Natural killer cell treated with Interleukin-12 subunit alpha and Interleukin-12 subunit beta and Interleukin-15 and Interleukin-18, amount 100 ng/mL, for 72 hours (primary cell): Measurements from ENCODE around the gene KRTAP5-3. TPM values are rescaled to one million over a fixed set of nuclear protein-coding genes. Genes with fewer than 3 reads are reported as not detected.

Source experiments
- ATAC-seq, 2 donors: fragments of 150-1000 bp; cut with Tn5 transposase in 1 of 2; sonication (Bioruptor Pico), chemical (Tn5 transposase) in 1 of 2; 2 replicates each; pipeline ENCODE4 v1.10.0; 2021
- DNase-seq: peaks from one replicate; pipeline ENCODE4 v3.0.0; 2022; ENCODE audit warnings: low spot score
- H3K27ac Mint-ChIP-seq, 2 donors: 1 replicate in 1 of 2; 2 replicates in 1 of 2; pipeline ENCODE4 v1.8.0; 2022; ENCODE audit warnings: mixed read lengths in 2 of 2, mild to moderate bottlenecking in 1 of 2, moderate library complexity in 1 of 2
- H3K27me3 Mint-ChIP-seq, 2 donors: 1 replicate in 1 of 2; 2 replicates in 1 of 2; pipeline ENCODE4 v1.8.0; 2022; ENCODE audit warnings: mixed read lengths in 2 of 2
- H3K36me3 Mint-ChIP-seq: one replicate; pipeline ENCODE4 v1.8.0; 2022; ENCODE audit warnings: mixed read lengths
- H3K4me1 Mint-ChIP-seq, 2 donors: 1 replicate in 1 of 2; 2 replicates in 1 of 2; pipeline ENCODE4 v1.8.0; 2022; ENCODE audit warnings: low read depth in 2 of 2, mixed read lengths in 2 of 2, mild to moderate bottlenecking in 1 of 2
- H3K4me3 Mint-ChIP-seq: one replicate; pipeline ENCODE4 v1.8.0; 2022; ENCODE audit warnings: mixed read lengths
- H3K9me3 Mint-ChIP-seq: 2 replicates; pipeline ENCODE4 v1.8.0; 2022; ENCODE audit warnings: mixed read lengths
- total RNA-seq, 2 donors: library from RNA; stranded (reverse); gene quantifications; one replicate each; pipeline ENCODE4 v1.2.3, GENCODE V29; 2022

The KRTAP5-3 gene
- total RNA-seq, 2 donors from 2014 or later = not detected

- Mint-ChIP-seq H3K27ac (peak overlapping the region in 1 of 2 donors; percentile 51), H3K9me3 (no peaks in the 10 kb centered on the region), H3K27me3 (peaks cover 6 to 7% of the 10 kb centered on the region in 2 donors), H3K36me3 (no peaks in the 10 kb centered on the region), H3K4me3 (peak overlapping the region; percentile 67), H3K4me1 (peaks cover 4 to 17% of the 10 kb centered on the region in 2 donors)
- ATAC-seq = no peak
- no peak for DNase-seq
Measured at GRCh38 chr11:1573077-1573902, 35.0 kb downstream of the KRTAP5-3 start.

- Mint-ChIP-seq H3K27ac (no peak within 1 kb of the TSS), H3K27me3 (peaks cover 3 to 7% of the 10 kb centered on the region in 2 donors), H3K4me3 (peak within 1 kb of the TSS; percentile 67), H3K36me3 (no peaks in the 10 kb centered on the region), H3K9me3 (no peaks in the 10 kb centered on the region), H3K4me1 (peaks cover 4 to 19% of the 10 kb centered on the region in 2 donors)
- ATAC-seq = peak; percentile 85 to 91
- DNase-seq = peak; percentile 95
Measured at GRCh38 chr11:1572197-1573076, 35.8 kb downstream of the KRTAP5-3 start, which contains the start of gene DUSP8. TSS of gene DUSP8 (minus strand) at chr11:1572271. CDS start at chr11:1565826, 6,445 bp downstream.

- ATAC-seq (no peak), DNase-seq (no peak)
Measured at GRCh38 chr11:1571760-1572196, 36.5 kb downstream of the KRTAP5-3 start.

GRCh38 chr11:1570896-1571759 is 37.1 kb downstream of the KRTAP5-3 start:
- peaks cover 4 to 21% of the 10 kb centered on the region in 2 donors for H3K4me1 Mint-ChIP-seq
- ATAC-seq (no peak), DNase-seq (no peak)
- H3K9me3 Mint-ChIP-seq = no peaks in the 10 kb centered on the region
- H3K27ac Mint-ChIP-seq = peak overlapping the region in 1 of 2 donors; percentile 57
- H3K27me3 Mint-ChIP-seq = no peaks in the 10 kb centered on the region
- no peaks in the 10 kb centered on the region for H3K36me3 Mint-ChIP-seq
- H3K4me3 Mint-ChIP-seq = peak overlapping the region; percentile 45

More at GRCh38 chr11:1571760-1572196, 36.5 kb downstream of the KRTAP5-3 start:
- Mint-ChIP-seq H3K9me3 (no peaks in the 10 kb centered on the region), H3K4me3 (no peak overlapping the region), H3K27me3 (peaks cover 2 to 4% of the 10 kb centered on the region in 2 donors), H3K4me1 (peaks cover 4 to 21% of the 10 kb centered on the region in 2 donors), H3K27ac (no peak overlapping the region), H3K36me3 (no peaks in the 10 kb centered on the region)

- peak overlapping the region; percentile 45 for H3K4me3 Mint-ChIP-seq
- H3K27me3 Mint-ChIP-seq = no peaks in the 10 kb centered on the region
- no peaks in the 10 kb centered on the region for H3K36me3 Mint-ChIP-seq
- H3K4me1 Mint-ChIP-seq = peaks cover 4 to 21% of the 10 kb centered on the region in 2 donors
- ATAC-seq (no peak), DNase-seq (no peak)
- no peaks in the 10 kb centered on the region for H3K9me3 Mint-ChIP-seq
- H3K27ac Mint-ChIP-seq = peak overlapping the region in 1 of 2 donors; percentile 57
Measured at GRCh38 chr11:1570531-1570895, 37.8 kb downstream of the KRTAP5-3 start.

GRCh38 chr11:1570001-1570453 is 38.2 kb downstream of the KRTAP5-3 start:
- H3K9me3 Mint-ChIP-seq = no peaks in the 10 kb centered on the region
- no peaks in the 10 kb centered on the region for H3K27me3 Mint-ChIP-seq
- H3K4me1 Mint-ChIP-seq = peaks cover 4 to 21% of the 10 kb centered on the region in 2 donors
- H3K27ac Mint-ChIP-seq = peak overlapping the region in 1 of 2 donors; percentile 29
- H3K4me3 Mint-ChIP-seq = peak overlapping the region; percentile 45
- H3K36me3 Mint-ChIP-seq = no peaks in the 10 kb centered on the region
- ATAC-seq = no peak
- no peak for DNase-seq

GRCh38 chr11:1569251-1569780 is 38.9 kb downstream of the KRTAP5-3 start:
- DNase-seq = peak; percentile 48
- no peaks in the 10 kb centered on the region for H3K27me3 Mint-ChIP-seq
- peak overlapping the region; percentile 17 for H3K4me3 Mint-ChIP-seq
- H3K36me3 Mint-ChIP-seq = no peaks in the 10 kb centered on the region
- peak overlapping the region in 1 of 2 donors; percentile 29 for H3K27ac Mint-ChIP-seq
- no peaks in the 10 kb centered on the region for H3K9me3 Mint-ChIP-seq
- peaks cover 4 to 21% of the 10 kb centered on the region in 2 donors for H3K4me1 Mint-ChIP-seq
- no peak for ATAC-seq

GRCh38 chr11:1568441-1568911 is 39.8 kb downstream of the KRTAP5-3 start:
- Mint-ChIP-seq H3K4me1 (peaks cover 4 to 16% of the 10 kb centered on the region in 2 donors), H3K36me3 (no peaks in the 10 kb centered on the region), H3K27ac (no peak overlapping the region), H3K27me3 (no peaks in the 10 kb centered on the region), H3K9me3 (no peaks in the 10 kb centered on the region), H3K4me3 (peak overlapping the region; percentile 22)
- DNase-seq = peak; percentile 63
- no peak for ATAC-seq

- no peak for DNase-seq
- H3K27me3 Mint-ChIP-seq = no peaks in the 10 kb centered on the region
- no peaks in the 10 kb centered on the region for H3K36me3 Mint-ChIP-seq
- H3K4me1 Mint-ChIP-seq = peaks cover 4 to 14% of the 10 kb centered on the region in 2 donors
- H3K4me3 Mint-ChIP-seq = no peak overlapping the region
- ATAC-seq = no peak
- no peak overlapping the region for H3K27ac Mint-ChIP-seq
- no peaks in the 10 kb centered on the region for H3K9me3 Mint-ChIP-seq
Measured at GRCh38 chr11:1567721-1568100, 40.6 kb downstream of the KRTAP5-3 start.

- peaks cover 4 to 14% of the 10 kb centered on the region in 2 donors for H3K4me1 Mint-ChIP-seq
- H3K36me3 Mint-ChIP-seq = no peaks in the 10 kb centered on the region
Measured at GRCh38 chr11:1567052-1567720, 41.1 kb downstream of the KRTAP5-3 start.

GRCh38 chr11:1566381-1567051 is 41.7 kb downstream of the KRTAP5-3 start:
- H3K4me1 Mint-ChIP-seq = peaks cover 4 to 14% of the 10 kb centered on the region in 2 donors
- peak; percentile 56 for DNase-seq

More at GRCh38 chr11:1567052-1567720, 41.1 kb downstream of the KRTAP5-3 start:
- no peaks in the 10 kb centered on the region for H3K9me3 Mint-ChIP-seq
- no peak for ATAC-seq
- no peak overlapping the region for H3K27ac Mint-ChIP-seq
- DNase-seq = peak; percentile 40
- no peak overlapping the region for H3K4me3 Mint-ChIP-seq
- H3K27me3 Mint-ChIP-seq = no peaks in the 10 kb centered on the region

GRCh38 chr11:1565904-1566247 is 42.4 kb downstream of the KRTAP5-3 start:
- no peak overlapping the region for H3K27ac Mint-ChIP-seq
- no peak overlapping the region for H3K4me3 Mint-ChIP-seq
- H3K4me1 Mint-ChIP-seq = peaks cover 4 to 14% of the 10 kb centered on the region in 2 donors

More at GRCh38 chr11:1566381-1567051, 41.7 kb downstream of the KRTAP5-3 start:
- no peak overlapping the region for H3K27ac Mint-ChIP-seq
- H3K36me3 Mint-ChIP-seq = no peaks in the 10 kb centered on the region
- no peaks in the 10 kb centered on the region for H3K27me3 Mint-ChIP-seq
- no peak overlapping the region for H3K4me3 Mint-ChIP-seq
- ATAC-seq = no peak
- no peaks in the 10 kb centered on the region for H3K9me3 Mint-ChIP-seq

More at GRCh38 chr11:1565904-1566247, 42.4 kb downstream of the KRTAP5-3 start:
- Mint-ChIP-seq H3K9me3 (no peaks in the 10 kb centered on the region), H3K27me3 (no peaks in the 10 kb centered on the region), H3K36me3 (no peaks in the 10 kb centered on the region)
- DNase-seq (peak; percentile 40), ATAC-seq (no peak)
